ENCODE data around the gene EDEM1. TPM values are rescaled to one million over a fixed set of nuclear protein-coding genes. Genes with fewer than 3 reads are reported as not detected.
"Not testable (repeated sequence)": the region's sequence is repeated elsewhere in the genome, so short reads cannot be mapped to it uniquely, and the experiment has no call there.

EDEM1 gene
- total RNA-seq, 1 donor from 2014 or later = 88.6 TPM

- no peak for TF ChIP-seq CTCF (IDR thresholded peaks at IDR 0.05)
- Histone ChIP-seq H3K27me3 (no peaks in the 10 kb centered on the region), H3K4me3 (no peak overlapping the region), H3K9me3 (no peaks in the 10 kb centered on the region), H3K36me3 (no peaks in the 10 kb centered on the region), H3K27ac (no peak overlapping the region), H3K4me1 (no peaks in the 10 kb centered on the region)
- DNase-seq (no peak), ATAC-seq (no peak)
- intact Hi-C loops (cut with DNase I) = no loop called here
Observed at GRCh38 chr3:5232570-5232969, 45.1 kb downstream of the EDEM1 start.

GRCh38 chr3:5233026-5233425, 45.5 kb downstream of the EDEM1 start:
- ATAC-seq (no peak), DNase-seq (no peak)
- intact Hi-C loops (cut with DNase I) = no loop called here
- H3K27ac ChIP-seq = no peak overlapping the region
- no peak for TF ChIP-seq CTCF (IDR thresholded peaks at IDR 0.05)
- H3K4me1 ChIP-seq = no peaks in the 10 kb centered on the region
- no peaks in the 10 kb centered on the region for H3K36me3 ChIP-seq
- no peak overlapping the region for H3K4me3 ChIP-seq
- H3K9me3 ChIP-seq = no peaks in the 10 kb centered on the region
- no peaks in the 10 kb centered on the region for H3K27me3 ChIP-seq

- TF ChIP-seq CTCF (IDR thresholded peaks at IDR 0.05) = no peak
- no peaks in the 10 kb centered on the region for H3K4me1 ChIP-seq
- H3K27ac ChIP-seq = no peak overlapping the region
- no peaks in the 10 kb centered on the region for H3K9me3 ChIP-seq
- intact Hi-C loops (cut with DNase I) = no loop called here
- DNase-seq (no peak), ATAC-seq (no peak)
- no peaks in the 10 kb centered on the region for H3K27me3 ChIP-seq
- H3K36me3 ChIP-seq = no peaks in the 10 kb centered on the region
- H3K4me3 ChIP-seq = no peak overlapping the region
Observed at GRCh38 chr3:5235655-5236054, 48.1 kb downstream of the EDEM1 start.

DNA sequence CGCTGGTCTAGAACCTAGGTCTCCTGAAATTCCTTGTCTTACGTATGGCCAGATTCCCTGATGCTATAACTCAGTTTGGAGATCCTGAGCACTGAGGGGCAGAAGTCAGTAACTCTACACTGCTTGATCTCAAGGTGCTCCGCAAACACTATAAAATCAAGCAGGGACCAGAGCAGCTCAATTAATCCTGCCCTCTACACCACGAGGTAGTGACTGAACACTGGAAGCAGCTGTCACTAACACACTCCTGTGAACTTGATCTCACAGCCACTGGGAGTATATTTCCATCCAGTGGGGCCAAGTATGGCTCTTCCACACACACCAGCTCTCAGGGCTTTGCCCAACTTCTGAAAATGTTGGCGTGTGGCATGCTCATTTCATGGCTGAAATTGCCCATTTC, 51.0 kb downstream of the EDEM1 start:
- intact Hi-C loops (cut with DNase I) = no loop called here
- ATAC-seq (no peak), DNase-seq (no peak)
- no peak for TF ChIP-seq CTCF (IDR thresholded peaks at IDR 0.05)
- H3K27me3 ChIP-seq = no peaks in the 10 kb centered on the region
- H3K9me3 ChIP-seq = no peaks in the 10 kb centered on the region
- no peaks in the 10 kb centered on the region for H3K4me1 ChIP-seq
- no peaks in the 10 kb centered on the region for H3K36me3 ChIP-seq
- H3K4me3 ChIP-seq = no peak overlapping the region
- no peak overlapping the region for H3K27ac ChIP-seq

GRCh38 chr3:5239602-5240001, 52.1 kb downstream of the EDEM1 start:
- TF ChIP-seq CTCF (IDR thresholded peaks at IDR 0.05) = no peak
- no peaks in the 10 kb centered on the region for H3K4me1 ChIP-seq
- no peak overlapping the region for H3K4me3 ChIP-seq
- no peaks in the 10 kb centered on the region for H3K36me3 ChIP-seq
- no peak for ATAC-seq
- no peak for DNase-seq
- no peaks in the 10 kb centered on the region for H3K9me3 ChIP-seq
- no peak overlapping the region for H3K27ac ChIP-seq
- intact Hi-C loops (cut with DNase I) = no loop called here
- H3K27me3 ChIP-seq = no peaks in the 10 kb centered on the region

DNA sequence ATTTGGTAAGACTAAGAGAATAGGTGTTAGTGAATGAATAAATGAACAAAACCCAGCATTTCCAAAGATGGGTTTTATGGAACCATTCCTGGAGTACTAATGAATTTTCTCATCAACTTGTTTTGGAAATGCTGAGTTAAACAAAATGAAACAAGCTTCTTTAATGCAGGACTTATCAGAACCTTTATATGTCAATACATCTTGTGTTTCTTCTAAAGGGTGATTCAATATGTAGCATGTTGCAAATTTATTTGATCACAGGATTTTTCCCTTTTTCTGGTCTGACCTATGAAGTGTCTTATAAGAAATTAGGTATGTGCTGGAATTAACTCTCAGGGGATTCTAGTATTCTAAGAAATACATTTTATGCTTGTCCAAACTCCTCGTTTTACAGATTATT, 53.2 kb downstream of the EDEM1 start:
- Histone ChIP-seq H3K27ac (no peak overlapping the region), H3K27me3 (no peaks in the 10 kb centered on the region), H3K9me3 (no peaks in the 10 kb centered on the region), H3K4me1 (no peaks in the 10 kb centered on the region), H3K4me3 (no peak overlapping the region), H3K36me3 (no peaks in the 10 kb centered on the region)
- ATAC-seq (no peak), DNase-seq (no peak)
- no peak for TF ChIP-seq CTCF (IDR thresholded peaks at IDR 0.05)
- intact Hi-C loops (cut with DNase I) = no loop called here

- H3K4me1 ChIP-seq; DNase-seq; ATAC-seq; H3K4me3 ChIP-seq; H3K27ac ChIP-seq; intact Hi-C loops (cut with DNase I); H3K27me3 ChIP-seq; H3K36me3 ChIP-seq; H3K9me3 ChIP-seq: not testable (repeated sequence)
Observed at GRCh38 chr3:5242785-5243184, 55.3 kb downstream of the EDEM1 start.

Data from upper lobe of right lung (tissue), 1 donor.